ENCODE results near the gene PON3. TPM values are rescaled to one million over a fixed set of nuclear protein-coding genes. Genes with fewer than 3 reads are reported as not detected.

The PON3 gene
- total RNA-seq, 1 experiment from 2014 or later = 5.3 TPM

DNA sequence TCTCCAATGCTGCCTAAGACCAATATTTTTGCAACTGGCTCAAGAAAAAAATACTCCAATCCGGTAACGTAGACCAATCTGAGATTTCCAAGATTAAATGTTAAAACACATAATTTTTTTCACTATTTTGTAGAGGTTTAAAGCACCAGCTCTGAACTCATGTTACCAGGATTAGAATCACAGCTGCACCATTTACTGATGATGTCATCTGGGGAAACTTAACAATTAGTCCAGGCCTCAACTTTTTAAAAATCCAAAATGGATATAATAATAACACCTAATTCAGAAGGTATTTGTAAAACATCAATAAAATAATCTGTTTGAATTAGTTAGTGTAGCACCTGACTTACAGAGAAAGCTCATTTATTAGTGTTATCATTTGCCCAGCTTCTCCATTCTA, 86.2 kb downstream of the PON3 start:
- Mint-ChIP-seq H3K4me1 (ENCODE audit: low read depth, unreplicated experiment) (no peaks in the 10 kb centered on the region), H3K9me3 (ENCODE audit: low read depth, unreplicated experiment) (no peaks in the 10 kb centered on the region), H3K4me3 (ENCODE audit: low read depth, unreplicated experiment) (no peak overlapping the region), H3K27me3 (ENCODE audit: unreplicated experiment) (no peaks in the 10 kb centered on the region), H3K27ac (ENCODE audit: unreplicated experiment) (no peak overlapping the region), H3K36me3 (ENCODE audit: insufficient read depth, unreplicated experiment) (no peaks in the 10 kb centered on the region)
- TF ChIP-seq, protein P1, sequence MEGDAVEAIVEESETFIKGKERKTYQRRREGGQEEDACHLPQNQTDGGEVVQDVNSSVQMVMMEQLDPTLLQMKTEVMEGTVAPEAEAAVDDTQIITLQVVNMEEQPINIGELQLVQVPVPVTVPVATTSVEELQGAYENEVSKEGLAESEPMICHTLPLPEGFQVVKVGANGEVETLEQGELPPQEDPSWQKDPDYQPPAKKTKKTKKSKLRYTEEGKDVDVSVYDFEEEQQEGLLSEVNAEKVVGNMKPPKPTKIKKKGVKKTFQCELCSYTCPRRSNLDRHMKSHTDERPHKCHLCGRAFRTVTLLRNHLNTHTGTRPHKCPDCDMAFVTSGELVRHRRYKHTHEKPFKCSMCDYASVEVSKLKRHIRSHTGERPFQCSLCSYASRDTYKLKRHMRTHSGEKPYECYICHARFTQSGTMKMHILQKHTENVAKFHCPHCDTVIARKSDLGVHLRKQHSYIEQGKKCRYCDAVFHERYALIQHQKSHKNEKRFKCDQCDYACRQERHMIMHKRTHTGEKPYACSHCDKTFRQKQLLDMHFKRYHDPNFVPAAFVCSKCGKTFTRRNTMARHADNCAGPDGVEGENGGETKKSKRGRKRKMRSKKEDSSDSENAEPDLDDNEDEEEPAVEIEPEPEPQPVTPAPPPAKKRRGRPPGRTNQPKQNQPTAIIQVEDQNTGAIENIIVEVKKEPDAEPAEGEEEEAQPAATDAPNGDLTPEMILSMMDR (IDR thresholded peaks at IDR 0.05; ENCODE audit: unreplicated experiment) = no peak
- intact Hi-C loops (cut with micrococcal nuclease; ENCODE audit: unreplicated experiment) = no loop called here
- no peak for DNase-seq
- BruUV-seq (replicated peaks) = no TSS peak
- CTCF ChIA-PET = no interaction called here

Other genes starting within 250 kb of the PON3 start
- 0.71 TPM in 1 of 2 replicates, not detected in the other for gene PON1, start 71.8 kb downstream of the PON3 start, total RNA-seq (2022)
- gene PON2, start 38.7 kb upstream of the PON3 start, total RNA-seq (2022) = 73.7 and 79.6 TPM in 2 replicates
- gene ASB4, start 89.6 kb upstream of the PON3 start, total RNA-seq (2022) = 0.47 TPM in 1 of 2 replicates, not detected in the other
- gene PDK4, start 200.1 kb upstream of the PON3 start, total RNA-seq (2022) = 6.5 and 7.1 TPM in 2 replicates